GM19467 (cell line): ENCODE data around the gene SPSB1.

Source experiments
- ATAC-seq: cut with Tn5 transposase; IDR thresholded peaks from one replicate; pipeline ENCODE4 v1.9.1; 2021; ENCODE audit warnings: mild to moderate bottlenecking, moderate library complexity; ENCODE audit not compliant: unreplicated experiment

Gene SPSB1

GRCh38 chr1:9361630-9362260, 69.1 kb downstream of the SPSB1 start:
- ATAC-seq, result no peak

GRCh38 chr1:9362488-9362887, 69.8 kb downstream of the SPSB1 start:
- no peak for ATAC-seq

GRCh38 chr1:9363061-9363471, 70.4 kb downstream of the SPSB1 start:
- ATAC-seq, result no peak

- no peak for ATAC-seq
These were observed 73.6 kb downstream of the SPSB1 start for GRCh38 chr1:9366298-9366697.

GRCh38 chr1:9366943-9367780, 74.5 kb downstream of the SPSB1 start:
- ATAC-seq, result no peak

GRCh38 chr1:9367806-9368205, 75.1 kb downstream of the SPSB1 start:
- ATAC-seq, result no peak

GRCh38 chr1:9368356-9368755, 75.7 kb downstream of the SPSB1 start:
- ATAC-seq, result no peak

GRCh38 chr1:9369964-9370788, 77.5 kb downstream of the SPSB1 start:
- ATAC-seq, result no peak

- ATAC-seq, result no peak
These were observed 78.8 kb downstream of the SPSB1 start for GRCh38 chr1:9371391-9371935.

GRCh38 chr1:9371951-9372350, 79.3 kb downstream of the SPSB1 start:
- no peak for ATAC-seq

GRCh38 chr1:9373619-9374018, 80.9 kb downstream of the SPSB1 start:
- no peak for ATAC-seq

GRCh38 chr1:9374748-9375341, 82.2 kb downstream of the SPSB1 start:
- ATAC-seq, result no peak

GRCh38 chr1:9375912-9376311, 83.2 kb downstream of the SPSB1 start:
- no peak for ATAC-seq

- no peak for ATAC-seq
These were observed 83.7 kb downstream of the SPSB1 start for GRCh38 chr1:9376430-9376829.

- ATAC-seq, result no peak
These were observed 84.2 kb downstream of the SPSB1 start for GRCh38 chr1:9376886-9377333.

GRCh38 chr1:9378801-9379200, 86.1 kb downstream of the SPSB1 start:
- no peak for ATAC-seq

GRCh38 chr1:9380711-9381110, 88.0 kb downstream of the SPSB1 start:
- no peak for ATAC-seq

GRCh38 chr1:9382643-9383491, 90.2 kb downstream of the SPSB1 start:
- ATAC-seq, result no peak

- ATAC-seq, result no peak
These were observed 91.4 kb downstream of the SPSB1 start for GRCh38 chr1:9384128-9384527.

- ATAC-seq, result no peak
These were observed 92.1 kb downstream of the SPSB1 start for GRCh38 chr1:9384751-9385245.
